ENCODE measurements around the gene PCDH15. TPM values are rescaled to one million over a fixed set of nuclear protein-coding genes. Genes with fewer than 3 reads are reported as not detected.

PCDH15 gene
- total RNA-seq, 4 donors from 2014 or later: not detected

DNA sequence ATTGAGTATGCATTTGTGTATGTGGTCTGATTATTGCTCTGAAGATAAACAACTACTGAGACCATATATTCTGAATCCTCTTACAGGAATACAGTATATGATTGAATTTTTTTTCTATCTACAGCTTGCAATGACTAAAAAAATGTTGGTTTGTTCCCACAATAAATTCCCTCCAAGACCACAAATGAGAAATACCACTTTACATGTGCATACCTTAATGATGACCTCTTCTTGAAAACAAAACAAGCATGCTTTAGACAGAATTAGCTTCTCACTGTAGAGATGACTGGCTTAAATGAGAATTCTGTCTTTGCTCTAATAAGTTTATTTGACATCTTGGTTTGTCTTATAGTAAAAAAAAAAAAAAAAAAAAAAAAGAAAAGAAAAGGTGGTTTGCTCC lies 241.5 kb downstream of the PCDH15 start:
- no peak for ATAC-seq
- DNase-seq: no peak
- no peaks in the 10 kb centered on the region for H3K27me3 ChIP-seq
- in situ Hi-C loops (cut with MboI; ENCODE audit: low sequenced_read_pairs in 4 of 4) (no loop called here), intact Hi-C loops (cut with DNase I; ENCODE audit: low total_unique reads) (no loop called here)
- no peak overlapping the region for H3K27ac ChIP-seq
- no peaks in the 10 kb centered on the region for H3K36me3 ChIP-seq
- no peaks in the 10 kb centered on the region for H3K4me1 ChIP-seq
- no peak for TF ChIP-seq POLR2A (IDR thresholded peaks at IDR 0.05)
- TF ChIP-seq, protein P1, sequence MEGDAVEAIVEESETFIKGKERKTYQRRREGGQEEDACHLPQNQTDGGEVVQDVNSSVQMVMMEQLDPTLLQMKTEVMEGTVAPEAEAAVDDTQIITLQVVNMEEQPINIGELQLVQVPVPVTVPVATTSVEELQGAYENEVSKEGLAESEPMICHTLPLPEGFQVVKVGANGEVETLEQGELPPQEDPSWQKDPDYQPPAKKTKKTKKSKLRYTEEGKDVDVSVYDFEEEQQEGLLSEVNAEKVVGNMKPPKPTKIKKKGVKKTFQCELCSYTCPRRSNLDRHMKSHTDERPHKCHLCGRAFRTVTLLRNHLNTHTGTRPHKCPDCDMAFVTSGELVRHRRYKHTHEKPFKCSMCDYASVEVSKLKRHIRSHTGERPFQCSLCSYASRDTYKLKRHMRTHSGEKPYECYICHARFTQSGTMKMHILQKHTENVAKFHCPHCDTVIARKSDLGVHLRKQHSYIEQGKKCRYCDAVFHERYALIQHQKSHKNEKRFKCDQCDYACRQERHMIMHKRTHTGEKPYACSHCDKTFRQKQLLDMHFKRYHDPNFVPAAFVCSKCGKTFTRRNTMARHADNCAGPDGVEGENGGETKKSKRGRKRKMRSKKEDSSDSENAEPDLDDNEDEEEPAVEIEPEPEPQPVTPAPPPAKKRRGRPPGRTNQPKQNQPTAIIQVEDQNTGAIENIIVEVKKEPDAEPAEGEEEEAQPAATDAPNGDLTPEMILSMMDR (IDR thresholded peaks at IDR 0.05 in 4 of 5, conservative IDR thresholded peaks at IDR 0.05 in 1 of 5): no peak
- H3K4me3 ChIP-seq: no peak overlapping the region
- no peaks in the 10 kb centered on the region for H3K9me3 ChIP-seq

DNA sequence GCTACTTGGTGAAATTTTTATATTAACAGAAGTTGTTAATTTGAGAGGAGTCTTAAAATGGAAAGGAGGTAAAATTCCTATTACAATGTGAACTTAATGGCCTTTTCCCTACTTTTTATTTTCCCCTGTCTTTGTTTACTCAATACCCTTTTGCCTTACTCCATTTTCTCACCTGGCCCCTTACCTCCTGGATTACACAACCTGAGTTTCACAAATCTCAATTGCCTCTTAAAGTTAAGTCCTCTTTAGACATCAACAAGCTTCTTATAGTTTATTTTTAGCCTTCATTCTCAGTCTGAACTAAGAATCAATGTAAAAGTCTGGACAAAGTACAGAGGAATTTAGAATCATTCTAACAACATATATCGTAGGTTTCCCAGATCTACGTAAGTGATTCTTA lies 247.0 kb downstream of the PCDH15 start:
- Histone ChIP-seq H3K4me3 (no peak overlapping the region), H3K27ac (no peak overlapping the region), H3K9me3 (no peaks in the 10 kb centered on the region), H3K4me1 (no peaks in the 10 kb centered on the region), H3K36me3 (no peaks in the 10 kb centered on the region), H3K27me3 (no peaks in the 10 kb centered on the region)
- in situ Hi-C loops (cut with MboI; ENCODE audit: low sequenced_read_pairs in 4 of 4) (no loop called here), intact Hi-C loops (cut with DNase I; ENCODE audit: low total_unique reads) (no loop called here)
- DNase-seq (no peak), ATAC-seq (no peak)
- no peak for TF ChIP-seq POLR2A (IDR thresholded peaks at IDR 0.05)
- TF ChIP-seq, protein P1 (IDR thresholded peaks at IDR 0.05 in 4 of 5, conservative IDR thresholded peaks at IDR 0.05 in 1 of 5): no peak

DNA sequence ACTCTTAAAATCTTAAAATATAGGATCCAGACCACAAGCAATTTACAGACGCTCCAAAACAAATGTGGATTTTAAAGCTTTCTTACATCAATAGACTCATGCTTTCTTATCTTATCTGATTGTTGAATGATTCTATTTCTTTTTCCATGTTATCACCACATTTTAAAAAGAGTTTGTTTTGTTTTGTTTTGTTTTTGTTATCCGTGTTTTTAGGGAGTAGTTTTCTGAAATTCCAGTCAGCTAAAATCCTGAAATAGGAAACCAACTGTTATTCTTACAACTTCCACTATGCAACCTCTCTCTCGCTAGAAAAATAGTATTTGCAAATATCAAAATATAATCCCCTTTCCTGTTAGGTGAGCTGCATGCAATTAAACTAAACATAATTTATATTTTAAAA lies 251.0 kb downstream of the PCDH15 start:
- in situ Hi-C loops (cut with MboI; ENCODE audit: low sequenced_read_pairs in 4 of 4): no loop called here
- Histone ChIP-seq H3K9me3 (no peaks in the 10 kb centered on the region), H3K36me3 (no peaks in the 10 kb centered on the region), H3K27ac (no peak overlapping the region), H3K4me1 (no peaks in the 10 kb centered on the region), H3K27me3 (no peaks in the 10 kb centered on the region), H3K4me3 (no peak overlapping the region)
- intact Hi-C loops (cut with DNase I; ENCODE audit: low total_unique reads): no loop called here
- TF ChIP-seq POLR2A (IDR thresholded peaks at IDR 0.05): no peak
- TF ChIP-seq, protein P1 (IDR thresholded peaks at IDR 0.05 in 4 of 5, conservative IDR thresholded peaks at IDR 0.05 in 1 of 5): no peak
- DNase-seq (no peak), ATAC-seq (no peak)

DNA sequence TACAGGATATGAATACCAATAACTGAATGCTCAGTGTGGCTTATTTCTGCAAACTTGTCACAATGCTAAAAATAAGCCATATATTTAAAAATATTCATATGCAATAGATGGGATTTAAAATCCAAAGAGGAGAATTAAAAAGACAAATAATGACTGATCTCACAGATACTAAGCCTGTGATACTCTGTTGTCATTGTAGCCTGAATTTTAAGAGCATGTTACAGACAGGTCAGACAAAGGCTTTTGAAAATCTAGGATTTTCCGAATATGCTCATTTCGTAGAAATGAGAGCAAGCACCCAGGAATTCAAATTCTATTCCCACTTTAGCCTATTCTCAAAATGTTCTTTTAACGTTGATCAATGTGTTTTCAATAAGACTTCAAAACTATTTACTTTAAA lies 269.7 kb downstream of the PCDH15 start:
- TF ChIP-seq POLR2A (IDR thresholded peaks at IDR 0.05): no peak
- TF ChIP-seq, protein P1 (IDR thresholded peaks at IDR 0.05 in 4 of 5, conservative IDR thresholded peaks at IDR 0.05 in 1 of 5): no peak

GRCh38 chr10:54530299-54530698 lies 270.7 kb downstream of the PCDH15 start:
- DNase-seq (no peak), ATAC-seq (no peak)
- intact Hi-C loops (cut with DNase I; ENCODE audit: low total_unique reads): no loop called here
- Histone ChIP-seq H3K4me3 (no peak overlapping the region), H3K36me3 (no peaks in the 10 kb centered on the region), H3K27me3 (no peaks in the 10 kb centered on the region), H3K27ac (no peak overlapping the region), H3K4me1 (no peaks in the 10 kb centered on the region), H3K9me3 (no peaks in the 10 kb centered on the region)
- in situ Hi-C loops (cut with MboI; ENCODE audit: low sequenced_read_pairs in 4 of 4): loop anchor here in 1 of 4 donors (25.0 kb wide), 1 partner anchor 107 kb away; no protein-coding TSS in a partner anchor
- no peak for TF ChIP-seq POLR2A (IDR thresholded peaks at IDR 0.05)
- TF ChIP-seq, protein P1 (IDR thresholded peaks at IDR 0.05 in 4 of 5, conservative IDR thresholded peaks at IDR 0.05 in 1 of 5): no peak

More for the DNA sequence above, 269.7 kb downstream of the PCDH15 start:
- no peaks in the 10 kb centered on the region for H3K9me3 ChIP-seq
- H3K4me1 ChIP-seq: no peaks in the 10 kb centered on the region
- H3K27ac ChIP-seq: no peak overlapping the region
- intact Hi-C loops (cut with DNase I; ENCODE audit: low total_unique reads): no loop called here
- ATAC-seq: no peak
- no peak overlapping the region for H3K4me3 ChIP-seq
- no peak for DNase-seq
- no peaks in the 10 kb centered on the region for H3K36me3 ChIP-seq
- in situ Hi-C loops (cut with MboI; ENCODE audit: low sequenced_read_pairs in 4 of 4): loop anchor here in 1 of 4 donors (25.0 kb wide), 1 partner anchor 106 kb away; no protein-coding TSS in a partner anchor
- H3K27me3 ChIP-seq: no peaks in the 10 kb centered on the region
